ENCODE measurements around the gene ZNHIT1. TPM values are rescaled to one million over a fixed set of nuclear protein-coding genes. Genes with fewer than 3 reads are reported as not detected.

The ZNHIT1 gene
- polyA plus RNA-seq, 4 donors: 68.1 to 240 (median 163) TPM

- Histone ChIP-seq H3K9me3 (ENCODE audit: control insufficient read depth in 2 of 2, insufficient read depth in 1 of 2, low read depth in 1 of 2, low read length in 1 of 2) (no peaks in the 10 kb centered on the region), H3K36me3 (ENCODE audit: control insufficient read depth in 3 of 3, insufficient read depth in 2 of 3, low read depth in 1 of 3, low read length in 3 of 3) (peaks cover 0 to 75% (median 5%) of the 10 kb centered on the region in 3 donors), H3K4me1 (ENCODE audit: control insufficient read depth in 3 of 3, insufficient read depth in 2 of 3, low read depth in 1 of 3, low read length in 2 of 3) (peaks cover 0 to 50% (median 0%) of the 10 kb centered on the region in 3 donors), H3K27me3 (ENCODE audit: control insufficient read depth in 3 of 3, insufficient read depth in 3 of 3, low read length in 3 of 3) (no peaks in the 10 kb centered on the region), H3K4me3 (ENCODE audit: low read depth in 1 of 3, low read length in 3 of 3) (peak overlapping the region in 2 of 3 donors; percentile 13 to 40), H3K27ac (ENCODE audit: low read depth in 1 of 3, low read length in 2 of 3) (peak overlapping the region; percentile 79 to 97 (median 91))
- 13 to 40% (median 33%) methylated on average over 19 to 52 of the region's 52 CpGs for WGBS, 3 donors
- peak; percentile 88 to 90 for DNase-seq
- FAIRE-seq: no peak
Observed at GRCh38 chr7:101232141-101232850, 14.3 kb downstream of the ZNHIT1 start.

- no peaks in the 10 kb centered on the region for H3K9me3 ChIP-seq (ENCODE audit: control insufficient read depth in 2 of 2, insufficient read depth in 1 of 2, low read depth in 1 of 2, low read length in 1 of 2)
- H3K36me3 ChIP-seq (ENCODE audit: control insufficient read depth in 3 of 3, insufficient read depth in 2 of 3, low read depth in 1 of 3, low read length in 3 of 3): peaks cover 0 to 72% (median 0%) of the 10 kb centered on the region in 3 donors
- peak; percentile 74 to 86 for DNase-seq
- peak overlapping the region; percentile 97 to 99 (median 99) for H3K27ac ChIP-seq (ENCODE audit: low read depth in 1 of 3, low read length in 2 of 3)
- FAIRE-seq: no peak
- H3K4me1 ChIP-seq (ENCODE audit: control insufficient read depth in 3 of 3, insufficient read depth in 2 of 3, low read depth in 1 of 3, low read length in 2 of 3): peaks cover 0 to 65% (median 0%) of the 10 kb centered on the region in 3 donors
- peak overlapping the region in 1 of 3 donors; percentile 84 for H3K4me3 ChIP-seq (ENCODE audit: low read depth in 1 of 3, low read length in 3 of 3)
- H3K27me3 ChIP-seq (ENCODE audit: control insufficient read depth in 3 of 3, insufficient read depth in 3 of 3, low read length in 3 of 3): no peaks in the 10 kb centered on the region
- 22 to 65% (median 43%) methylated on average over 20 to 21 of the region's 21 CpGs for WGBS, 3 donors
Observed at GRCh38 chr7:101233907-101234547, 16.1 kb downstream of the ZNHIT1 start.

- Histone ChIP-seq H3K36me3 (ENCODE audit: control insufficient read depth in 3 of 3, insufficient read depth in 2 of 3, low read depth in 1 of 3, low read length in 3 of 3) (peaks cover 0 to 76% (median 0%) of the 10 kb centered on the region in 3 donors), H3K27ac (ENCODE audit: low read depth in 1 of 3, low read length in 2 of 3) (peak overlapping the region; percentile 97 to 99 (median 99)), H3K9me3 (ENCODE audit: control insufficient read depth in 2 of 2, insufficient read depth in 1 of 2, low read depth in 1 of 2, low read length in 1 of 2) (no peaks in the 10 kb centered on the region), H3K4me3 (ENCODE audit: low read depth in 1 of 3, low read length in 3 of 3) (peak overlapping the region in 1 of 3 donors; percentile 84), H3K4me1 (ENCODE audit: control insufficient read depth in 3 of 3, insufficient read depth in 2 of 3, low read depth in 1 of 3, low read length in 2 of 3) (peaks cover 0 to 71% (median 0%) of the 10 kb centered on the region in 3 donors), H3K27me3 (ENCODE audit: control insufficient read depth in 3 of 3, insufficient read depth in 3 of 3, low read length in 3 of 3) (no peaks in the 10 kb centered on the region)
- DNase-seq (peak; percentile 61 to 85), FAIRE-seq (no peak)
- WGBS, 3 donors: 17 to 64% (median 45%) methylated on average over 5 of the region's 5 CpGs
Observed at GRCh38 chr7:101234636-101235035, 16.7 kb downstream of the ZNHIT1 start.

- no peak for FAIRE-seq
- H3K4me3 ChIP-seq (ENCODE audit: low read depth in 1 of 3, low read length in 3 of 3): peak overlapping the region in 2 of 3 donors; percentile 81 to 84
- no peaks in the 10 kb centered on the region for H3K27me3 ChIP-seq (ENCODE audit: control insufficient read depth in 3 of 3, insufficient read depth in 3 of 3, low read length in 3 of 3)
- H3K27ac ChIP-seq (ENCODE audit: low read depth in 1 of 3, low read length in 2 of 3): peak overlapping the region; percentile 97 to 99 (median 99)
- DNase-seq: peak; percentile 55 to 57
- peaks cover 0 to 75% (median 0%) of the 10 kb centered on the region in 3 donors for H3K4me1 ChIP-seq (ENCODE audit: control insufficient read depth in 3 of 3, insufficient read depth in 2 of 3, low read depth in 1 of 3, low read length in 2 of 3)
- H3K9me3 ChIP-seq (ENCODE audit: control insufficient read depth in 2 of 2, insufficient read depth in 1 of 2, low read depth in 1 of 2, low read length in 1 of 2): no peaks in the 10 kb centered on the region
- H3K36me3 ChIP-seq (ENCODE audit: control insufficient read depth in 3 of 3, insufficient read depth in 2 of 3, low read depth in 1 of 3, low read length in 3 of 3): peaks cover 0 to 77% (median 3%) of the 10 kb centered on the region in 3 donors
- 10 to 52% (median 37%) methylated on average over 11 of the region's 11 CpGs for WGBS, 3 donors
Observed at GRCh38 chr7:101235050-101235449, 17.1 kb downstream of the ZNHIT1 start.

- DNase-seq: peak; percentile 91 to 99
- peaks cover 0 to 78% (median 3%) of the 10 kb centered on the region in 3 donors for H3K36me3 ChIP-seq (ENCODE audit: control insufficient read depth in 3 of 3, insufficient read depth in 2 of 3, low read depth in 1 of 3, low read length in 3 of 3)
- 23 to 59% (median 30%) methylated on average over 8 to 9 of the region's 9 CpGs for WGBS, 3 donors
- peak overlapping the region in 2 of 3 donors; percentile 81 to 84 for H3K4me3 ChIP-seq (ENCODE audit: low read depth in 1 of 3, low read length in 3 of 3)
- H3K27ac ChIP-seq (ENCODE audit: low read depth in 1 of 3, low read length in 2 of 3): peak overlapping the region; percentile 97 to 99 (median 99)
- no peaks in the 10 kb centered on the region for H3K9me3 ChIP-seq (ENCODE audit: control insufficient read depth in 2 of 2, insufficient read depth in 1 of 2, low read depth in 1 of 2, low read length in 1 of 2)
- FAIRE-seq: no peak
- H3K4me1 ChIP-seq (ENCODE audit: control insufficient read depth in 3 of 3, insufficient read depth in 2 of 3, low read depth in 1 of 3, low read length in 2 of 3): peaks cover 0 to 80% (median 0%) of the 10 kb centered on the region in 3 donors
- no peaks in the 10 kb centered on the region for H3K27me3 ChIP-seq (ENCODE audit: control insufficient read depth in 3 of 3, insufficient read depth in 3 of 3, low read length in 3 of 3)
Observed at GRCh38 chr7:101235522-101235921, 17.6 kb downstream of the ZNHIT1 start.

- Histone ChIP-seq H3K27me3 (ENCODE audit: control insufficient read depth in 3 of 3, insufficient read depth in 3 of 3, low read length in 3 of 3) (no peaks in the 10 kb centered on the region), H3K36me3 (ENCODE audit: control insufficient read depth in 3 of 3, insufficient read depth in 2 of 3, low read depth in 1 of 3, low read length in 3 of 3) (peaks cover 0 to 78% (median 3%) of the 10 kb centered on the region in 3 donors), H3K9me3 (ENCODE audit: control insufficient read depth in 2 of 2, insufficient read depth in 1 of 2, low read depth in 1 of 2, low read length in 1 of 2) (no peaks in the 10 kb centered on the region), H3K4me1 (ENCODE audit: control insufficient read depth in 3 of 3, insufficient read depth in 2 of 3, low read depth in 1 of 3, low read length in 2 of 3) (peaks cover 0 to 80% (median 0%) of the 10 kb centered on the region in 3 donors), H3K4me3 (ENCODE audit: low read depth in 1 of 3, low read length in 3 of 3) (peak overlapping the region in 2 of 3 donors; percentile 81 to 84), H3K27ac (ENCODE audit: low read depth in 1 of 3, low read length in 2 of 3) (peak overlapping the region; percentile 97 to 99 (median 99))
- FAIRE-seq (no peak), DNase-seq (peak; percentile 42 to 45)
- WGBS, 3 donors: 18 to 57% (median 51%) methylated on average over 13 to 21 of the region's 21 CpGs
Observed at GRCh38 chr7:101236292-101236835, 18.4 kb downstream of the ZNHIT1 start.

GRCh38 chr7:101237206-101238067 is 19.5 kb downstream of the ZNHIT1 start, which contains the start of gene CLDN15:
CLDN15 (minus strand) TSS chr7:101237802; CDS start chr7:101237581, 221 bp downstream.
- Histone ChIP-seq H3K4me3 (ENCODE audit: low read depth in 1 of 3, low read length in 3 of 3) (peak within 1 kb of the TSS in 2 of 3 donors; percentile 81 to 84), H3K9me3 (ENCODE audit: control insufficient read depth in 2 of 2, insufficient read depth in 1 of 2, low read depth in 1 of 2, low read length in 1 of 2) (no peaks in the 10 kb centered on the region), H3K36me3 (ENCODE audit: control insufficient read depth in 3 of 3, insufficient read depth in 2 of 3, low read depth in 1 of 3, low read length in 3 of 3) (peaks cover 0 to 74% (median 5%) of the 10 kb centered on the region in 3 donors), H3K4me1 (ENCODE audit: control insufficient read depth in 3 of 3, insufficient read depth in 2 of 3, low read depth in 1 of 3, low read length in 2 of 3) (peaks cover 0 to 72% (median 1%) of the 10 kb centered on the region in 3 donors), H3K27ac (ENCODE audit: low read depth in 1 of 3, low read length in 2 of 3) (peak within 1 kb of the TSS; percentile 97 to 99 (median 99)), H3K27me3 (ENCODE audit: control insufficient read depth in 3 of 3, insufficient read depth in 3 of 3, low read length in 3 of 3) (no peaks in the 10 kb centered on the region)
- FAIRE-seq (no peak), DNase-seq (peak; percentile 95 to 97)
- WGBS, 3 donors: 11 to 36% (median 24%) methylated on average over 27 to 31 of the region's 31 CpGs
